Hepatic stellate cell (primary cell): Measurements from ENCODE around the gene MTG1.
"Not testable (repeated sequence)": the region's sequence is repeated elsewhere in the genome, so short reads cannot be mapped to it uniquely, and the experiment has no call there.

Source experiments
- DNase-seq: peaks from one replicate; pipeline ENCODE4 v3.0.0; 2011; ENCODE audit warnings: low spot score

Gene MTG1

DNA sequence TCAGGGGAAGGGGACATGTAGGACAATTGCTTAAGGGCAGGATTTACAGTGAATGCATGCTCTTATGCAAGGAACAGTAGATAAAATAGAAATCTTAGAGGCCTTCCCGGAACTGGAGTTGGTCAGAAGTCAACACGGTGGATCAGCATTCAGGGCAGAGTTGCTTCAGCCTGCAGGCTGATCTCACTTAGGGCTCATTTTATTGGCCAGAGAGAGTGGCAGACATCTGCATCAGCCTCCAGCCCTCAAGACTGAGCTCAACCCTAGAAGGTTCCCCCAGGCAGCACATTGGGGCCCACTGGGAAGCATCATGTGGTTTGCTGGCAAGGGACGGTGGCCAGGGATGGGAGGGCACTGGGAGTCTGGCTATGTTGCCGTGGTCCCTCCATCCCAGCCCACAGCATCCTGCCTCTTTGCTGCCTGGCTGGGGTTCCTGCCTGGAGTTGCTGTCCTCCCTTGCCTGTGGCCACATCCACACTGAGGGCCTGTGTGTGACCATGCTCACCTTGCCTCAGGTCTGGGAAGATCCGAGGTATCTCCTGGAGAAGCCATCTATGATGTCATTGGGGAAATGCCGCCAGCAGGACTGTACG is 72.8 kb downstream of the MTG1 start:
- DNase-seq = no peak

DNA sequence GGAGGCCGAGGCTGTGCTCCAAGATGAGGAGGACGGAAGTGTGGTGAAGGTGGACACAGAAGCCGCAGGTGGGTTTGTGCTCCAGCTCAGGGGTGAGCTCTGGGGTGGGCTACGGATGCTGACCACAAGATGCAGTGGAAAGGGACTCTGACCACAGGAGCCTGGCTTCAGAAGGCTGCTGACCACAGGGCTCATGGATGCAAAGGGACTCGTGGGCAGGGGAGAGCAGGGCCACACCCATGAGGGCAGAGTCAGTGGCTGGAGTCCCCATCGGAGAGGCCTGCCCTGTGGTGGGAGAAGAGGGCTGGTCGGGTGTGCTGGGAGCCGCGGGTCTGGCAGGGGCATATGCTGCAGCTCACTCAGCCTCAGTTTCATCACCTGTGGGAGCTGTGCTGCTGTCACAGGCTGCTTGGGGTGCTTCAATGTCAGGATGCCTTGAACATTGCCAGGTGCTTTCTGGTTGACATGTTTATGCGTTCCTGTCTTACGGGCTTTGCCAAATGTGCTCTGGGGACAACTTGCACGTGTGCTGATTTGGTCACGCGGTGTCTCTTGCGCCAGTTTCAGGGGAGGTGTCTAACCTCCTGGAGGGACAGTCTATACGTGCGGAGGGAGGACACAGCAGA is 73.4 kb downstream of the MTG1 start:
- no peak for DNase-seq

DNA sequence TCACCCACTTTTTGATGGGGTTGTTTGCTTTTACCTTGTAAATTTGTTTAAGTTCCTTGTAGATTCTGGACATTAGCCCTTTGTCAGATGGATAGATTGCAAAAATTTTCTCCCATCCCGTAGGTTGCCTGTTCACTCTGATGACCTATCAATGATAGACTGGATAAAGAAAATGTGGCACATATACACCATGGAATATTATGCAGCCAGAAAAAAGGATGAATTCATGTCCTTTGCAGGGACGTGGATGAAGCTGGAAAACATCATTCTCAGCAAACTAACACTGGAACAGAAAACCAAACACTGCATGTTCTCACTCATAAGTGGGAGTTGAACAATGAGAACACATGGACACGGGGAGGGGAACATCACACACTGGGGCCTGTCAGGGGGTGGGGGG is 75.2 kb downstream of the MTG1 start:
- DNase-seq = not testable (repeated sequence)

DNA sequence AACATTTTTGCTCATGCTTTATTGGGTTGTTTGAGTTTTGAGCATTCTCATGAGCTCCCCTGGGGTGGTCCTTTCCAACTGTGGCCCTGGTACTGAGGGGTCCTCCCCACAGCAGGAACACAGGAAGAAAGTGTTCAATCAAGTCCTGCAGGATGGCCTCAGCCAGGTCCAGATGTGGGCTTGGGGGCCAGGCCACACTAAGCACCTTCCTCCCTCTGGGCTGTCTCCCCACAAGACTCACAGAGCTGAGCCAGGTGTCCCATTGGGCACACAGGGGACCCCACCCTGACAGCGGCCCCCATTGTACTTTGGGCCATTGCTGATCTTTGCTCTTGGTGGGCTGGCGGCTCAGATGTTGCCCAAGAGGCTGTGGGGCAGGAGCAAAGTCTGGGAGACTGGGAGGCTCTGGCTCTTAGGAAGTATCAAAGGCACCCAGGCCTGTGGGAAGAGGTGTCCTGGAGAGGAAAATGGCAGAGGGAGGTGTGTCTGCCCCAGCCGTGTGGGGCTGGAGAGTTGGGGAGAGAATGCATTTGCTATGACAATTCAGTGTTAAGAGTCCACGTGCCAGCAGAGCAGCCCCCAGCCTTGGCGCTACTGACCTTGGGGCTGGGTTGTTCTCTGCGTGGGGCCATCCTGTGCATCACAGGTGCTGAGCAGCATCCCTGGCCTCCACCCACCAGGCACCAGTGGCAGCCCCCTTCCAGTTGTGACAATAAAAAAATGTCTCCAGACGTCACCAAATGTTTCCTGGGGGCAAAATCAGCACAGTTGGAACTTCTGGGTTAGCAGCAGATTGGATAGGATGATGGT is 77.5 kb downstream of the MTG1 start:
- DNase-seq = no peak
